HG03378 (cell line): ENCODE data around the gene ADAT3.

Source experiments
- ATAC-seq: cut with Tn5 transposase; IDR thresholded peaks from one replicate; pipeline ENCODE4 v1.9.1; 2021; ENCODE audit warnings: mild to moderate bottlenecking, moderate library complexity; ENCODE audit not compliant: unreplicated experiment

The ADAT3 gene

DNA sequence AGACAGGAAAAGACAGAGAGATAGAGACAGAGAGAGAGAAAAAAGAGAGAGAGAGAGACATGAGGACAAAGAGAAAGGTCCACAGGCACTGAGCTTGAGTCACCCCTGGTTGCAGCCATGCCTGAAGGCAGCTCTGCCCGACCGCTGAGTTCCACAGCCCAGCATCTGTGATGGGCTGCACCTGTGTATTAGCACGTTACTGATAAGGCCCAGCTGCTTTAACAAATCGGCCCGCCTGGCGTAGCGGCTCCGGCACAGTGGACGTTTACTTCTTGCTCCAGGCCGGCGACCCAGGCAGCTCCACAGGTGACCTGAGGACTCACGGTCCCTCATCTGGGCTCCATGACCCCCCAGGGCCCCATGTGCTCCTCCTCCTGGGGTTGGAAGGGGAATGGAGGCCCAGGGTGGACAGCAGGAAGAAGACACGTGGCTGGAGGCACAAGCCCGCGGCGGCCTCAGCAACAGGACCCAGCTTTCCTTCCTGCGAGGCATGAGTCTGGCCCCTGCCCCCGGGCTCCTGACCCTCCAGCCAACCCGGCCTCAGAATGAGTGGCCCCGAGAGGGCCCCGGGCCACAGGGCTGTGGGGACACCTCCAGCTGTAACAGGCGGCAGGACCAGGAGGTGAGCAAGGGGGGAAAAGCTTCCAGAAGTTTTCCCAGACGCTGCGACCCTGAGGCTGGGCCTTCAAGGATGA, 31.9 kb downstream of the ADAT3 start:
- ATAC-seq, result no peak

DNA sequence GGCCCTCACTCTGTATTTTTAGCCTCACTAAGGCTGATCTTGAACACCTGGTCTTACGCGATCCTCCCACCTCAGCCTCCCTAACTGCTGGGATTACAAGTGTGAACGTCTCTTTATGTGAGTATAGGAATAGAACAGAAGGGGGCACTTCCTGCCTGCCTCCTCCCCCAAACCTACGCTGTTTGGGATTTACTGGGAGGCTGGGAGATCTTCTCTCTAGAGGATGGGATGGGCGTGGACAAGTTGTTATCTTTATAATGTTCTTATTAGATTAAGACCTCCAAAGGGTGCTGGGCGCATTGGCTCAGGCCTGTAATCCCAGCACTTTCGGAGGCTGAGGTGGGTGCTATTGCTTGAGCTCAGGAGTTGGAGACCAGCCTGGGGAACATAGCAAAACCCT, 32.9 kb downstream of the ADAT3 start:
- no peak for ATAC-seq

GRCh38 chr19:1941146-1942077, 36.2 kb downstream of the ADAT3 start, which contains the start of gene CSNK1G2:
Gene CSNK1G2, plus strand, starts transcription at chr19:1941172. Its CDS starts 28,601 bp downstream, at chr19:1969773.
- no peak for ATAC-seq

GRCh38 chr19:1942078-1942933, 37.1 kb downstream of the ADAT3 start:
- ATAC-seq, result no peak

DNA sequence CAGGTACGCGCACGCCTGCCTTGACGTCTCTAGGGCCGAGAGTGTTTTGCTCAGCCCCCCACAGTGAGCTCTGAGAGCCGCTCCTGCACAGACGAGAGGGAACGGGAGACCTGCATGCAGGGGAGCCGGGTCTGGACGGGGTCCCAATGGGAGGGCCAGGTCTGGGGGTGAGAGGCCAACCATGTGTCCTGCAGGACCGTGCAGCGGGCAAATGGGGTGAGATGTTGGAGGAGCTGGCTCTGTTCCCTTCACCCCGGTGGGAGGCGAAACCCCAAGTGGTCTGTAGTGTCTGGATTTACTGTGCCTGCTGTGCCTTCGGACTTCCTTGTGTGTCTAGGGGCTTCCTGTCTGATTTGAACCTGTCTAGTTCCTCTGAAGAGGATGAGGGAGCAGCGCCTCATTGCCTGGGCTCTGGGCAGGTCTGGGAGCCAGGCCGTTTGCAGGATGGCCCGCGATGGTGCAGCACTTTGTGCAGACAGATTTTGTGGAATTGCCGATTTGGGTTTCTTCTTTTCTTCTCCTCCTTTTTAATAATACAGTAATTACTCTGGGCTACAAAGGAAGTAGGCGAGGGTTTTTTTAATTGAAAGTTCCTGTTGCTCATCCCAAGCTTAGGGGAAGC, 37.8 kb downstream of the ADAT3 start:
- ATAC-seq, result no peak

- no peak for ATAC-seq
Measured at GRCh38 chr19:1943661-1944087, 38.5 kb downstream of the ADAT3 start.

DNA sequence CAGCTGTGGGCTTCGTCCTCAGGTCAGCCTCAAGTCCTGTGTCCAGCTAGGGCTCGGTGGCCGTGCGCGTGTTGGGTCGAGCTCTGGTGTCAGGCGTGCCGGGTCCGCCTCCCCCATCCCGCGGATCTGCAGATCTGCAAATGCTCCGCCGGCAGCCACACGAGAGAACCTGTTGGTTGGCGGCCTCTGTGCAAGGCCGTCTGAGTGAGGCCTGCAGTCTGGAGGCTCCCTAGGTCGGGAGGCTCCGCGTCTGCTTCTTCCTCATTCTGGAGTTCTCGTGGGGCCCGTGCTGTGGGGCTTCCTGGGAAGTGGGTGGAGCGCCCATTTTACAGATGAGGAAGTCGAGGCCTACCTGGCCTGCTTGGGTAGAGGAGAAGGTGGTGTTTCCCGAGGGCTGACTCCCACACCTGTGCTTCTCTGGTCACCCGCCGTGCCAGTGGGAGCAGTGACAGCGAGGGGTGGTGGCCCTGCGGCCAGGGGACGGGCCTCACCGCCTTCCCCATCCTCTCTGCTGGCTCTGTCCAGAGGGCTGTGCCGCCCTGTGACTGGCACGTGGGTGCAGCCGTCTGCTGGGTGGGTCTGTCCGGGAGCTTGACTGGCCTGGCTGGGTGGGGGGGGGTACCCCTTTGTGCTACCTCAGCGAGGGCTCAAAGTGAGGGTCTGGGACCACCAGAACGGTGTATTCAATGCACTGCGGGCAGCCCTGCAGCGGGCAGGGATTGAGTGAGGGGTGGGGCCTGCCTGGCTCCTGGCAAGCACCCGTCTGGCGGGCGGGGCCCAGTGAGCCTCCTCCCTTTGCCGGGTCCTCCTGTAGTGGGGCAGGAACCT, 39.1 kb downstream of the ADAT3 start:
- ATAC-seq, result no peak

- ATAC-seq, result no peak
Measured at GRCh38 chr19:1944916-1945561, 39.8 kb downstream of the ADAT3 start.

GRCh38 chr19:1945899-1946298, 40.7 kb downstream of the ADAT3 start:
- no peak for ATAC-seq

DNA sequence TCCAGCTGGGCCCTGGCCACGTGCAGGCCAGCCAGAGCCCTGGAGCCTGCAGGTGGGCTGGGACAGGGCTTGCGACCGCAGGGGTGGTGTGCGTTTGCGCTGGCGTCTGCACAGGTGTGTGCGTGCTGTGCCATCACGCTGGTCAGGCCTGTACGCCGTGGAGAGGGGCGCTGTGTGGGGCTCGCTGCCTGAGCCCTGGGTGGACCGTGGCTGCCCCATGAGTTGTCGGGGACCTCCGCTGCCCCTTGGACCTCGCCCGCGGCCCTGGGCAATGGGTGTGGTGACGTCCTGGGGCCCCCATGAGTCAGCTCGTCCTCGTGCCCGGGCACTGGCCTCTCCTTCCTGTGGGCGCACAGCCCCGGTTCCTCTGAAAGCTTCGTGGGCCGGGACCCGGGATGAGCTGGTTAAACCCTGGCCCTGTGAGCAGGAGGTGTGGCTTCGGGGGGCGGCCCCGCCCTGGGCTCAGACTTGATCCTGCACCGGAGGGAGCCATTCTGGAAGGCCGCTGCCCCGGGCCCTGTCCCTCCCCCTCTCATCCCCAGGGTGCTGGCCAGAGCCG, 42.5 kb downstream of the ADAT3 start:
- ATAC-seq, result no peak

DNA sequence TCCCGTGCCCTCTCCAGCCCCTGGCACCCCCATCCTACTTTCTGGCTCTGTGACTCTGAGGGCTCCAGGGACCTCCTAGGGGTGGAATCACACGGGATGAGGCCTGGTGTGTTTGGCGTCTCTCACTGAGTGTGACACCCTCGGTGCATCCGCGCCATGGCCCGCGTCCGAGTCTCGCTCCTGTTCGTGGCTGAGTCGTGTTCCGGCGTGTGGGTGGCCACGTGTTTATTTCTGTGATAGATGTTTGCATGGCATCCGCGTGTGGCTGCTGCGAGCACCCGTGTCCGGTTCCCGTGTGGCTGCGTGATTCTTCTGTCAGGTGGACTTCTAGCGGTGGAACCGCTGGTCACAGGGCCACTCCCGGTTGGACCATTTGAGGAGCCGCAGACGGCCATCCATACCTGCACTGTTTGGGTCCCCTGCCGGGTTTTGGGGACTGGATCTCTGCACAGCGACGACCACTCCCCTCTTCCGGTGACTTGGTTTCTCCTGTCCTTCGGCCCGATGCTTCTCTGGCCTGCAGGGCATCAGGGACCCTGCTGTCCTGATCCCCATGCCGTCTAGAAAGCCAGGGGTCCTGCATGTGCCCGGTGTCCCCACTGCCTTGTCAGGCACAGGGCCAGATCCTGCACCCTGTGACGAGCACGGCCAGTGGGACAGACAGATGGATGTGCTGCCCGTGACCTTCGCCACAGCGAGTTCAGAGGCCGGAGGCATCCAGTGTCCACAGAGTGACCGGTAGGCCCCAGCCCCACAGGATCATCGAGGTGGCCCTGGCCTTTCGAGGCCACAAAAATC, 44.3 kb downstream of the ADAT3 start:
- no peak for ATAC-seq

DNA sequence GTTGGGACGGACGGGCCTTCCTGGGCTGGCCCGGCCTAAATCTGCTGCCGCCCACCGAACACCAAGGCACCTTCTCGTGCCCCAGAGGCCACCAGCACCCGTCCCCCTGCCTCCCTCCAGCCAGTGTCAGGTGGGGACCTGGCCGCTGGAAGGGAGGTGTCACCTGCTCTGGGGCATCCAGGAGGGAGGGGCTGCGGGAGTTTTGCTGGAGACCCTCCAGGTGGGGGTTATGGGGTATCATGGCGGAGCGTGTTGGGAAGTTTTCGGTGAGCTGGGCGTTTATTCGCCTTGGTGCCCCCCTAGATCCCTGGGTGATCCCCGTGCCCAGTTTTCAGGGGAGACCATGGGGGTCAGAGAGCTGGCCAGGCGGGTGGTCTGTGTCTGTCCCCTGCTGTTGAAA, 45.4 kb downstream of the ADAT3 start:
- no peak for ATAC-seq

- no peak for ATAC-seq
Measured at GRCh38 chr19:1952635-1953034, 47.4 kb downstream of the ADAT3 start.

- ATAC-seq, result no peak
Measured at GRCh38 chr19:1953037-1953436, 47.8 kb downstream of the ADAT3 start.

GRCh38 chr19:1953441-1954094, 48.4 kb downstream of the ADAT3 start:
- no peak for ATAC-seq

DNA sequence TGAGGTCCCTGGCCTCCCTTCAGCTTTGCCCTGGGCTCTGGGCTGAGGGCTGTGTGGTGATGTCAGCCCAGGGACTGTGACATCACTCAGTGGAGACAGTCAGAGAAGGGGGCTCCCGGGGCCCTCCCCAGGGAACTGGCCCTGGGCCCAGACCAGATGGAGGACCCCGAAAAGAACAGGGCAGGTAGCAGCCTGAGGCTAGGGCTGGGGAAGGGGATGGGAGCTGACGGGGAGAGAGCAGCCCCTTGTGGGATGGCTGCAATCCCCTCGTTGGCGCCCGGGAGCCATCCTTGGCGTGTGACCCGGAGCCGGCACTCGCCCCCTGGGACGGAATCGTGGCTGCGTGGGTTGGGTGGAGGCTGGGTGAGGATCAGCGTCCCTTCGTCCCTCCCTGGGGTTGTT, 49.3 kb downstream of the ADAT3 start:
- no peak for ATAC-seq
